Muscle layer of duodenum (tissue), 2 donors: Measurements from ENCODE around the gene TAF1B.
A peak's percentile ranks its signal among the peaks of the same experiment; 100 is the strongest.

ENCODE experiments used
- H3K27ac ChIP-seq: one replicate; pipeline ENCODE4 v1.7.0; 2013; ENCODE audit warnings: mild to moderate bottlenecking, low read length
- H3K27me3 ChIP-seq: one replicate; pipeline ENCODE4 v1.7.0; 2013; ENCODE audit warnings: low read depth, mild to moderate bottlenecking, control low read depth, low read length
- H3K36me3 ChIP-seq, 2 donors: one replicate each; pipeline ENCODE4 v1.7.0; 2013; ENCODE audit warnings: low read length in 2 of 2, control low read depth in 1 of 2, mild to moderate bottlenecking in 1 of 2; ENCODE audit not compliant: insufficient read depth in 2 of 2, control insufficient read depth in 1 of 2
- H3K4me1 ChIP-seq, 2 donors: one replicate each; pipeline ENCODE4 v1.7.0; 2013; ENCODE audit warnings: low read length in 2 of 2, mild to moderate bottlenecking in 2 of 2, control low read depth in 1 of 2, moderate library complexity in 1 of 2; ENCODE audit not compliant: insufficient read depth in 2 of 2, control insufficient read depth in 1 of 2
- H3K4me3 ChIP-seq, 2 donors: one replicate each; pipeline ENCODE4 v1.7.0; 2013; ENCODE audit warnings: low read length in 2 of 2, low read depth in 1 of 2, mild to moderate bottlenecking in 1 of 2
- H3K9me3 ChIP-seq, 2 donors: one replicate each; pipeline ENCODE4 v1.7.0; 2013; ENCODE audit warnings: low read length in 2 of 2, control low read depth in 1 of 2, mild to moderate bottlenecking in 1 of 2; ENCODE audit not compliant: control insufficient read depth in 1 of 2
- donor health status: healthy.

Gene TAF1B

GRCh38 chr2:9809448-9810088 lies 33.7 kb upstream of the TAF1B start:
- no peaks in the 10 kb centered on the region for H3K27me3 ChIP-seq
- peaks cover 0 to 11% of the 10 kb centered on the region in 2 donors for H3K4me1 ChIP-seq
- H3K36me3 ChIP-seq: no peaks in the 10 kb centered on the region
- H3K4me3 ChIP-seq: no peak overlapping the region
- H3K27ac ChIP-seq: no peak overlapping the region
- no peaks in the 10 kb centered on the region for H3K9me3 ChIP-seq

- H3K4me3 ChIP-seq: no peak overlapping the region
- H3K36me3 ChIP-seq: no peaks in the 10 kb centered on the region
- H3K27me3 ChIP-seq: no peaks in the 10 kb centered on the region
- no peaks in the 10 kb centered on the region for H3K9me3 ChIP-seq
- peaks cover 0 to 11% of the 10 kb centered on the region in 2 donors for H3K4me1 ChIP-seq
- no peak overlapping the region for H3K27ac ChIP-seq
These were observed 32.1 kb upstream of the TAF1B start for GRCh38 chr2:9811216-9811615.

GRCh38 chr2:9811679-9812511 lies 31.4 kb upstream of the TAF1B start:
- no peak overlapping the region for H3K4me3 ChIP-seq
- no peaks in the 10 kb centered on the region for H3K9me3 ChIP-seq
- H3K27ac ChIP-seq: no peak overlapping the region
- no peaks in the 10 kb centered on the region for H3K27me3 ChIP-seq
- peaks cover 0 to 11% of the 10 kb centered on the region in 2 donors for H3K4me1 ChIP-seq
- H3K36me3 ChIP-seq: no peaks in the 10 kb centered on the region

DNA sequence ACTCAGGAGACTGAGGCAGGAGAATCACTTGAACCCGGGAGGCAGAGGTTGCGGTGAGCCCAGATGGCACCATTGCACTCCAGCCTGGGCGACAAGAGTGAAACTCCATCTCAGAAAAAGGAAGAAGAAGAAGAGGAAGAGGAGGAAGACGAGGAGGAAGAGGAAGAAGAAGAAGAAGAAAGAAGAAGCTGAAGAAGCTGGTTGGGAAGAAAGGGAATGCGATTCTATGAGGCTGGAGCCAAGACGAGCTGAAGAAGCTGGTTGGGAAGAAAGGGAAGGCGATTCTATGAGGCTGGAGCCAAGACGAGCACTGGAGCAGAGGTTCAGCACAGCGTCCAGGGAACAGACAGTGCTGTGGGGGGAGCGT lies 30.3 kb upstream of the TAF1B start:
- H3K9me3 ChIP-seq: no peaks in the 10 kb centered on the region
- H3K36me3 ChIP-seq: no peaks in the 10 kb centered on the region
- no peak overlapping the region for H3K4me3 ChIP-seq
- no peak overlapping the region for H3K27ac ChIP-seq
- H3K4me1 ChIP-seq: peaks cover 0 to 11% of the 10 kb centered on the region in 2 donors
- no peaks in the 10 kb centered on the region for H3K27me3 ChIP-seq

DNA sequence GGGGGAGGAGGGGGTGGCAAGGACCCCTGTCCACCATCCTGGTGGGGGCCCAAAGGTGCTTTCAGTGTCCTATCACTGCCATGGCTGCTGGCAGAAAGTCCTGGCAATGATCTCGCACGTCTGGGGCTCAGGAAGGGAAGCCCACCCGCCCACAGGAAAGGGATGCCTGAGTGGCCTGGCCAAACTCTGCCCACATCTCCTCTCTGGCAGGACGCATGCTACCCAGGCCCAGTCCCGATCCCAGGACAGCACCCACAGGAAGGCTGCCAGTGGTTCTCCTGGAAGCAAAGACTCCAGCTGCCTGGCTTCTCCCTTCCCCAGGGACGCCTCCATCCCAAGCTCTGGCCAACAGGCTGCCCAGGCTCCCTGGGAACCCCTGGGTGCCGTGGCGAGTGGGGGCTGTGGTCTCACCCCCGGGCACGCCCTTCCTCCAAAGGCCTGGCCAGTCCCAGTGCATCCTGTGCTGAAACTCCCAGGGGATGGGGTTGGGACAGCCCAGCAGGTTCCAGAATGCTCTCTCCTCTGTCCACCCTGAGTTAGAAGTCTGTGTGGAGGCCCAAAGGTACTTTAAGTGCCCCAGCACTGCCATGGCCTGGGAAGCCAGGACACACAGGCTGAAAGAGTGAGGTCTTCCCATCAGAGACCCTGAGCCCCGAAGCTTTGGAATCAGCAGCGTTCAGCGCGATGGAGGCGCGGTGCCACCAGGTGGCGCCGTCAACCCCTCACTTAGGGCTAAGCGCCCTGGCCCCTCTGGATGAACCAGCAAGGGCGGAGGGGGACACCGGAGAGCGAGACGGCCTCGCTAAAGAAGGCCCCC lies 29.8 kb upstream of the TAF1B start:
- H3K4me1 ChIP-seq: peaks cover 0 to 11% of the 10 kb centered on the region in 2 donors
- no peaks in the 10 kb centered on the region for H3K9me3 ChIP-seq
- peak overlapping the region; percentile 7 to 35 for H3K4me3 ChIP-seq
- H3K27me3 ChIP-seq: no peaks in the 10 kb centered on the region
- no peaks in the 10 kb centered on the region for H3K36me3 ChIP-seq
- H3K27ac ChIP-seq: no peak overlapping the region

- no peaks in the 10 kb centered on the region for H3K36me3 ChIP-seq
- peaks cover 0 to 11% of the 10 kb centered on the region in 2 donors for H3K4me1 ChIP-seq
- H3K27me3 ChIP-seq: no peaks in the 10 kb centered on the region
- peak overlapping the region; percentile 7 to 35 for H3K4me3 ChIP-seq
- H3K9me3 ChIP-seq: no peaks in the 10 kb centered on the region
- H3K27ac ChIP-seq: no peak overlapping the region
These were observed 29.0 kb upstream of the TAF1B start for GRCh38 chr2:9814129-9814868.

- no peak overlapping the region for H3K4me3 ChIP-seq
- no peaks in the 10 kb centered on the region for H3K9me3 ChIP-seq
- H3K27ac ChIP-seq: no peak overlapping the region
- H3K27me3 ChIP-seq: no peaks in the 10 kb centered on the region
- peaks cover 0 to 11% of the 10 kb centered on the region in 2 donors for H3K4me1 ChIP-seq
- no peaks in the 10 kb centered on the region for H3K36me3 ChIP-seq
These were observed 28.2 kb upstream of the TAF1B start for GRCh38 chr2:9815076-9815475.

DNA sequence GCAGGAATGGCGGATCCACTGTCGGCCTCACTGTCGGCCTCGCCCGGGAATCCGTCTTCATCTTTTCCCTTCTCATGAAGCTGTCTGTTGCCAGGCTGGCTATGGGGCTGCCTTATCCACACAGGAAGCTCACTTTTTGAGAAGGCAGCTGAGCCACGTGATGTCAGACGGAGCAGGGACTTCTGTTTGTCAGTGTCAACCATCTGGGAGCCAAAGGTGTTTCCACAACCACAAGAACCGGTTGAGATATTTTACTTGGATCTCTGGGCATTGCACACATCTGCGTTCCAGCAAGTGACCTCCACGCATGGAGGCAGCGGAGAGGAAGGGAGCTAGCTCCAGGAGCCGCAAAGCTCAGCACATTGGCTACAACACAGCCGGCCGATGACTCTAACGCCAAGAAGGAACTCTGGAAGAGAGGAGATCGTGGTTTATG lies 27.4 kb upstream of the TAF1B start:
- H3K9me3 ChIP-seq: no peaks in the 10 kb centered on the region
- H3K36me3 ChIP-seq: no peaks in the 10 kb centered on the region
- no peak overlapping the region for H3K4me3 ChIP-seq
- H3K27ac ChIP-seq: no peak overlapping the region
- H3K4me1 ChIP-seq: peaks cover 0 to 11% of the 10 kb centered on the region in 2 donors
- H3K27me3 ChIP-seq: no peaks in the 10 kb centered on the region

GRCh38 chr2:9818097-9818496 lies 25.2 kb upstream of the TAF1B start:
- no peak overlapping the region for H3K4me3 ChIP-seq
- peaks cover 0 to 11% of the 10 kb centered on the region in 2 donors for H3K4me1 ChIP-seq
- no peaks in the 10 kb centered on the region for H3K9me3 ChIP-seq
- no peaks in the 10 kb centered on the region for H3K36me3 ChIP-seq
- no peaks in the 10 kb centered on the region for H3K27me3 ChIP-seq
- H3K27ac ChIP-seq: no peak overlapping the region

DNA sequence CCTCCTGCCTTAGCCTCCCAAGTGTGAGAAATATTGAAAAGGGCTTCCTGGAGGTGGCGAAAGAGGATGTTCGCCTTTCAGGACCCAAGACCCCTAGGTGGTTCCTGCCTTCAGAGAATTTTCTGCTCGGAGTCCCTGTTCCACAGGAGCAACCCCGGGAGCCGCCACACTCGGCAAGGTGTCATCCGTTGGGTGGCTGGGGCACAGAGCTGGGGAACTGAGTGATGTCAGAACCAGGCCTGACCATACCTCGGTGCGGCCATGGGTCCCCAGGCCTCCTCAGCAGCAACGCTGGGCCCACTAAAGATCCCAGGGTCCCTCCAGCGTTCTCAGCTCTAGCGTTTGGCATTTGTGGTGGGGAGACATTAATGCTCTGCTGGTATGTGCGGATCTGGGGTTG lies 23.7 kb upstream of the TAF1B start:
- Histone ChIP-seq H3K9me3 (no peaks in the 10 kb centered on the region), H3K4me3 (no peak overlapping the region), H3K27me3 (no peaks in the 10 kb centered on the region), H3K27ac (no peak overlapping the region), H3K36me3 (no peaks in the 10 kb centered on the region), H3K4me1 (no peaks in the 10 kb centered on the region)
